ENCODE data around the gene GYPC. TPM values are rescaled to one million over a fixed set of nuclear protein-coding genes. Genes with fewer than 3 reads are reported as not detected.
"Not testable (repeated sequence)": the region's sequence is repeated elsewhere in the genome, so short reads cannot be mapped to it uniquely, and the experiment has no call there.

Gene GYPC
- polyA plus RNA-seq, 12 donors: 86.8 to 122 (median 101) TPM; not detected in 1

DNA sequence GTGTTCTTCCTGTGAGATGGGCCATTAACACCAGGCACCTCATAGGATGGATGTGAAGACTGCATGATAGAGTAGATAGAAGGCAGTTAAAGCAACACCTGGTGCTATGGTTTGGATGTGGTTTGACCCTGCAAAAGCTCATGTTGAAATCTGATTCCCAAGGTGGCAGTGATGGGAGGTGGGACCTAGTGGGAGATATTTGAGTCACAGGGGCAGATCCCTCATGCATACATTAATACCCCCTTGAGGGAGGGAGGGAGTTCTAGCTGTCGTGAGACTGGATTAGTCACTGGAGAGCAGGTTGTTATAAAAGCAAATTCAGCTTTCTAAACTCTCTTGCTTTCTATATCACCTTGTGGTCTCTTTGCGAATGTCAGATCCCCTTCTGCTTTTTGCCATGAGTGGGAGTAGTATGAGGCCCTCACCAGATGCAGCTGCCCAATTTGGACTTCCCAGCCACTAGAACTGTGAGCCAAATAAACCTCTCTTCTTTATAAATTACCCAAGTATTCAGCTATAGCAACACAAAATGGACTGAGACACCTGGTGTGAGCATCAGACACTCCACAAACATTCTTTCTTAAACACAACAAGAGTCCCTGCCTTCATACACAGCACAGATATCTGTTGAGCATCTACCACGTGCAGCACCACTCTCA, 37.1 kb downstream of the GYPC start:
- DNase-seq: not testable (repeated sequence)

- DNase-seq: no peak
Measured at GRCh38 chr2:126696644-126697520, 40.9 kb downstream of the GYPC start.

DNA sequence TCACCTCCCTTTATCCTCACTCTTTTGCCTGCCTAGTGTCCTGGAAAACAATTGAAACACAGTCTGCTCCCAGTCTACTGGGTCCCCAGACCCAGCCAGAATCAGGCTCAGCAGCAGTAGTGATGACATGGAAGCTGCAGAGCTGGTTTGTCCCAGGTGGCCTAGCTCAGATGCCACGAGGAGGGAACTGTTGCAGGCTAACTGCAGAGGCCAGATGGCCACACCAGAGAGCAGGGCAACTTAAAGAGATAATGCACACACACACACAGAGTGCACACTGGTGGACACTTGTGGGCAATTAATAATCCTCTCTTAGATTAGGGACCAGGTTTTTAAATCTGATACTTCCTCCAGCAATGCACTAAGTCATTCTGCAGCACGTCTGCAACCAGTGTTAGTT, 42.4 kb downstream of the GYPC start:
- no peak for DNase-seq

GRCh38 chr2:126699018-126699417, 43.1 kb downstream of the GYPC start:
- DNase-seq: no peak

- peak; percentile 74 for DNase-seq
Measured at GRCh38 chr2:126699716-126700581, 44.0 kb downstream of the GYPC start.

DNA sequence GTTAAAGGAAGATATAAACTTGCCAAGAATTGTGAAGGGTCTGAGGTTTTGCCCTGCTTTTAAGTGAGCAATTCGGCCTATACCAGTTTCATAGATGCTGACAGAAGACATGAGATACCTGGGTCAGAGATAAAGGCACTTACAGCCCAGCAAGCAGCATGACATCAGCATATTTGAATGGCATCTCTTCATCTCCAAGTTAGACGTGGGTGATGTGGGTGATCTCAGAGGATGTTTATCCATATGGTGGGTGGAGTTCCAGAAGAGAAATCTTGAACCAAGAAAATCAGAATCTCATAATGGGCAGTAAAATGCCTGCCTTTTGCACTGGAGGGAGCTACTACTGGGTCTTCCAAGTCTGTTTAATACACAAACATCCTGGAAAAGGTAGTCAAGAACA, 44.7 kb downstream of the GYPC start:
- no peak for DNase-seq

GRCh38 chr2:126703311-126703710, 47.4 kb downstream of the GYPC start:
- DNase-seq: no peak

- DNase-seq: peak; percentile 69
Measured at GRCh38 chr2:126704434-126705160, 48.6 kb downstream of the GYPC start.

GRCh38 chr2:126707191-126707590, 51.2 kb downstream of the GYPC start:
- no peak for DNase-seq

DNA sequence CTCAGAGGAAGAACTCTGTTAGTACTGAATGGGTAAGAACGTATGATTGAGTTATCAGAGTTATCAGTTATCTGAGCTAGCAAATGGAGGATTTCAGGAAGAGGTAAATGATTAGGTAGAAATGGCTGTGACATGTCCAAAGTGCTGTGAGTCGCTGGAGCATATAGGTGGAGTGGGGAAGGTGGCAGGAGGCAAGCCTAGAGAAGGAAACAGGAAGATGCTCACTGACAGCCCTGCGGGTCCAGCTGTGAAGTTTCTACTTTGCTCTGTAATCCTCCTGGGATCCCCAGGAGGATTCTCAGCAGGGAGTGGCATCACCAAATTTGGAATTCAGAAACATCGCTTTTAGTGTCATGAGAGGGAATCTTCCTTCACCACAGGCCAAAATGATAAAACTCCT, 52.0 kb downstream of the GYPC start:
- no peak for DNase-seq

DNA sequence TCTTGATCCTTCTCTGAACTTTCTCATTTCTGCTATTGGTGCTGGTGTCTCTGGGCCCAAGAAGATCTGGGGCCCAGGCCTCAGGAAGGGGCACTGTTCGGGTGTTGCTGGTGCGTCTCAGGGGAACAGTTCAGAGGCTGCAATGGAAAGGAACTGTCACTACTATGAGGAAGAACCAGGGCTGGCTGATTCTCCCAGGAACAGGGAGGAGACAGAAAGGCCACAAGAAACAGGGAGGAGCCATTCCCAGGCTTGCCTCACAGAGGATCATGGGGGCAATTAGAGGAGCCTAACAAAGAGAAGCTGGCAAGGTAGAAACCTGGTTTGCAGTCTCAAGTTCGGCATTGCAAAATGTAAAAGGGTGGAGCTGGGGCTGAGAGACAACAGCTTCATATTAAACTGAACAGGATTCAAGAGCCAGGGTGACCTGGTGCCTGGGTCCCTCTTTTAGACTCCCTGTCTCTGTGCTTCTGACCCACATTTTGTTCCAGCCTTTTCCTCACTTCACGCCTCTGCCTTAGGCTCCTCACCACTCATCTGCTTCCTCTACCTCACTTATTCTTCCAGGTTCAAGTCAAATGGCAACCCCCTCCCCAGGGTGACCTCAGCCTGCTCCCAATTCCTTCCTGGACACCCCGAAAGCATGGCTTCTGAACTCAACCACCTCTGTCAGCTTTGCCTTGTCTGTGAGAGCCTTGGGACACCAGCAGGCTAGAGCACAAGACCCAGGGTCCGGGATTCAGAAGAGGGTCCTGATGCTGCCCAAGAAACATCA, 58.4 kb downstream of the GYPC start:
- no peak for DNase-seq

DNA sequence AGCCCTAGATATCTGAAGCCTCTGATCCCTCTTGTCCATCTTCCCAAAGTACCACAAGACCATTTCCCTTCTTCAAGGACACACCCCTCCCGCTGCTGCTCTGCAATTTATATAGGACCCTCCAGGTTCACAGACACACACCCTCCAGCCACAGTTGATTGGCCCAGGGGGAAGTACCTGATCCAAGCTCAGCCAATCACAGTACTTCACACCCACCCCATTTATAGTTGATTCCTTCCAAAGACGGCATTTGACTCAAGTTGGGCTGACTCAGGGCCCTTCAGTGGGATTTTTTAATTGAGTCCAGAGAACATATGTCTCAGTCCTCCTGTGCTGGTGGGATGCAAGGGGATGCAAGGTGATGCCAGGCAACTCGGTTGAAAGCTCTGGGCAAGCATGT, 59.2 kb downstream of the GYPC start:
- no peak for DNase-seq

DNA sequence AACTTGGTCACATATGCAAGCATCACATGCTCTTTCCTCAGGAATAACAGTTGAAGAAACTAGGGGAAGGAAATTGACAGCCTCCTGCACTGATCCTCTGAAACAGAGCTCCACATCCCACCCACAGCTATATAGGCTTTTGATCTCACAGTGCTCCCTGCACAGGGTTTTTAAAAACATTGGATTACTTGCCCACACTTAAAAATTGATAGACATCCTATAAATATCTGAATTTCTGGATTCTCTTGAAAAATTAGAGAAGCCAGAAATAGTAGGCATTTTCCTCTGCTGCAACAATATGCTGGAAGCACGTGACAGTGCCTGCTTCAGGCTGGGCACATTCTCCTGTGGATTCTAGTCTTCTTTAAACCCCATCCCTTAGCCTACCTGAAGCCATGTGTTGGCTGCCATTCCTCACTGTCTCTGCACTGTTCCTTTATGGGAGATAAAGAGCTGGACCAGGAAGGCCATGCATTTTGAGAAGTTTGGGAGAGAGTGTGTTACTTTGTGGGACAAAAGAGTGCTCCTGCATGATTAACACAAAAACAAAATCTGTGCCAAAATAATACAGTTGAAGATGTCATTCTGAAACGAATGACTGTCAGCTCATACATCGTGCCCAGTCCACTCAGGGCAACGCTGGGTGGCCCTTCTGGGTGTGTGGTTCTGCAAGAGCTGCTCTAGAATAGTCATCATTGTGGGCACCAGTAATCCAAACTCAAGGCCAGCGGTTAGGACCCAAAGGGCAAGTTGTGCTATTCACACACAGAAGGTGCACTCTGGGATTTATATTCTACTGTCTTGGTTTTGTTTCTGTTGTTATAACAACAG, 59.8 kb downstream of the GYPC start:
- DNase-seq: no peak

GRCh38 chr2:126717277-126717676, 61.3 kb downstream of the GYPC start:
- not testable (repeated sequence) for DNase-seq

GRCh38 chr2:126717928-126718327, 62.0 kb downstream of the GYPC start:
- no peak for DNase-seq

DNA sequence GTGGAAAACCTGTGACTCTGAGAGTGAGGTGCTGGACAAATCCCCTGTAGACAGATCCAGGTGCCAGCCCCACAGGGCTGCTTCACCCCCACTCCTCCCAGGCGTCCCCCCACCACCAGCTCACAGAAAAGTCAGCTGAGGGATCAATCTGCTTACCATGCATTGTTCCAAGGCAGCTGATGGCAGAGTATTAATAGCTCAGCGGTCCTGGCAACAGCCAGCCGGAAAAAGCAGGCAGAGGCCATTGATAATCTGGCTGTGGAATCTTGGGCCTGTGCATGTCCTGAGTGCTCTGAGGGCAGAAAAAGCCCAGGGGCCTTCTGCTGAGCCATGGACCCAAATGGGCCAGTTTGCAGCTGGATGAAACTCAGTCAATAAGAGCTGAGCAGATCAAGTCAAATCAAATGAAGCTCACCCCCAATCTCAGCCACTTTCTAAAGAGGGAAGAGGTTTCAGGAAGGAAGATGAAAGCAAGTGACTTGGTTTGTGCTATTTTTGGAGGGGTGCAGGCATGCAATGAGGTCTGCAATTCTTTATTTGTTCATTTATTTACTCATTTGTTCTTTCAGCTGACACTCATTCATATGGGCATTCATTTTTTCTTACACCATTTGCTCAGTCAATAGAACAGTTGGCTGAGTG, 63.4 kb downstream of the GYPC start:
- DNase-seq: no peak

DNA sequence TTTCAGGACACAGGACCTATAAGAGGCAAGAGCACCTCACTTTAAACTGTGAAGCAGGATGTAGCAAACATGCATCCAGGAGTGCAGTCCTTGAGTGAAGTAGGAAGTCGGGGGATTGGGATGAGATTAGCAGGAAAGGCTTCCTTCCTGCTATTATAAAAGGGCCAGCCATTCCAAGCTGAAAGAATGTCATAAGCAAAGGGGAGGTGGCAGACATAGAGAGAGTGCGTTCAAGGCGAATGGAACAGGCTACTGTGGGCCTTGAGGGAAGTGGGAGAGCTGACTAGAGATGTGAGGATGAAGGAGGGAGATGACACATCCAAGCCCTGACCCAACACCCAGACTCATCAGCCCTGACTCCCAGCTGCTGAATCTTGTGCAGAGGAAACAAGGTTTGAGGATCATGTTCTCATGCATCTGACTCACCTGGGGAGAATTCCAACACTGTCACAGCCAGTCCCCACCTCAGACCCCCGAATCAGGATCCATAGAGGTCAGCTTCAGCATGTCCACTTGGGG, 63.9 kb downstream of the GYPC start:
- DNase-seq: no peak

DNA sequence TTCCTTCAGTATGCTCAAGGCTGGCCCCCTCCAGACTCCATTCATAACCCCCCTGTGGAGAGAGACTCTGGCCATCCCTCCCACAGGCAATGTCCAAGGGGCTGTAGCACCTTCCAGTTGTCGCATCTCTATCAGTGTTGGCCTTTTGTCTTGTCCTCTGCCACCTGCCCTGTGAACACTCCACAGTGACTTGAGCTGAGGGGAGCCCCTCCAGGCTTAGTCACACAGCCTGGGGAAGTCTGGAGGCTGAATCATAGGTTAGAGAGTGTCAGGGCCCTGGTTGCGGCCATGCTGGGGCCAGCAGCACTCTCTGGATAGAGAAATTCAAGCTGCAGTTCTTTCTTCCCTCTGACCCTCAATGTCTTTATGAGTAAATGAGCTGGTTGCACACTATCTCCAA, 64.7 kb downstream of the GYPC start:
- no peak for DNase-seq

- no peak for DNase-seq
Measured at GRCh38 chr2:126722081-126722480, 66.1 kb downstream of the GYPC start.

All from muscle of arm (tissue), 12 donors.